ENCODE data around the gene PRPF19.
"Not testable (repeated sequence)": the region's sequence is repeated elsewhere in the genome, so short reads cannot be mapped to it uniquely, and the experiment has no call there.

The PRPF19 gene

DNA sequence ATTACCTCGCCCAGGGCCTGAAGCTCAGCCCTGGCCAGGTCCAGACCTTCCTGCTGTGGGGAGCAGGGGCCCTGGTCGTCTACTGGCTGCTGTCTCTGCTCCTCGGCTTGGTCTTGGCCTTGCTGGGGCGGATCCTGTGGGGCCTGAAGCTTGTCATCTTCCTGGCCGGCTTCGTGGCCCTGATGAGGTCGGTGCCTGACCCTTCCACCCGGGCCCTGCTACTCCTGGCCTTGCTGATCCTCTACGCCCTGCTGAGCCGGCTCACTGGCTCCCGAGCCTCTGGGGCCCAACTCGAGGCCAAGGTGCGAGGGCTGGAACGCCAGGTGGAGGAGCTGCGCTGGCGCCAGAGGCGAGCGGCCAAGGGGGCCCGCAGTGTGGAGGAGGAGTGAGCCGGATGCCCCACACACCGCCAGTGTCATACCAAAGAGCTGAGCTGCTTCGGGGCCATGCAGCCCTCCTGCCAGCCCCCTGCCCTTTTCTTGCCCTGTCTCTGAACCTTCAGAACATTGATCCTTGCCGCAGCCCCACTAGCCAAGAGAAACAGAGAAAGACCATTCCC is 15.5 kb upstream of the PRPF19 start:
- DNase-seq: no peak

DNA sequence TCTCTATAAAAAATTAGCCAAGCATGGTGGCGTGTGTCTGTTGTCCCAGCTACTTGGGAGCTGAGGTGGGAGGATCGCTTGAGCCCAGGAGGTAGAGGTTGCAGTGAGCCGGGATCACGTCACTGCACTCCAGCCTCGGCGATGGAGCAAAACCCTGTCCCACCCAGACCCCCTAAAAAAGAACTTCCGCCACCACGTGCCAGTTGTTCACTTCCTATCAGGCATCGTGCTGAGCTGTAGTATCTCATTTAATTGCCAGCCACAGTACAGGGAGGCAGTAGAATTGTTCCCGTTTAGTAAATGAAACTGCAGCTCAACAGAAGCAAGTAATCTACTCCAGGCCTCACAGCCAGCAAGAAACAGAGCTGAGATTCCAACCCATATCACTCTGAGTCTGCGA is 14.9 kb upstream of the PRPF19 start:
- no peak for DNase-seq

DNA sequence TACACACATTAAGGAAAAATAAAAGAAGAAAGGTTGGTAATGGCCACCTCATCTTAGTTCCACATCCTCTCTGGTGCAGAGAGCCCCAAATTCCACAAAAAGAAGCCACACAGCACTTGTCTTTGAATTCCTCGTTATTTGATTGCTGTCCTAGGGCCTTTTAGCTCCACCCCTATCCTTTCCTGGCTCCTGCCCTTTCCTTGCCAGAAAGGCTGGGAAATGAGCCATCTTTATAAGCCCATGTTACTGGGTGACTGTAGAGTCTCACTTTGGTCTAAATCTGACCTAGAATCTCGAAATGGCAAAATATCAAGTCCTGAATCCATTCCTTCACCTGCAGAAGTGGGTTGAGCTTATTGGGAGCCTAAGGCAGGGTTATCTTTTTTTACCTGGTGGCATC is 13.6 kb upstream of the PRPF19 start:
- no peak for DNase-seq

DNA sequence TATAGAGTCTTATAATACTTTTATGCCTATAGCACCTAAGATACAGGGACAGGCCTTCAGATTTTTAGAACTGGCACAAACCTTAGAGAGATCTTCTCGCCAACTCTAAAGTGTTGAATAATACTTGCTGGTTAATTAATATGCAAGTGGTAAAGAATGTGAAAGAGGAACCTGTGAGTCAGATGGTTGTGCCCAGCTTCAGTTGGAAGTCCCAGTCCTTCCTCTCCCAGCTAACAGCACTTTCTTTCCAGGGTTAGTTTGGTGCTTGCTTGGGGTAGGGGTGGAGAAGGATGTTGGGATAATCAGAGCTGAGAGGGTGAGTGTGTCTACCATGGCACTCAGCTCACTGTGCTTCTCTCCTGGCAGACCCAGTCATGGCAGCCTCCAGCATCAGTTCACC is 12.9 kb upstream of the PRPF19 start:
- no peak for DNase-seq

DNA sequence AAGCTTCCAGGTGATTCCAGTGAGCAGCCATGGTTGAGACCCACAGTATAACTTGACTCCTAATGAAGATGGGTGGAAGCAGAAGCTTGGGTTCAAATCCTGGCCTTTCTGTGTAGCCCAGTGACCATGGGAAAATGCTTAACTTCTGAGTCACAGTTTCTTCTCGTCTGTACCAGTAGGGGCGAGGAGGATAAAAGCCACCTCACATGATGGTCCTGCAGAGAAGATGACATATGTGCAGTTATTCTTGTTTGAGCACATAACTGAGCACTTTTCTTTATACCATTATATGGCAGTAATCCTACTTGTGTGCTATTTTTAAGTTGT is 12.5 kb upstream of the PRPF19 start:
- DNase-seq: no peak

DNA sequence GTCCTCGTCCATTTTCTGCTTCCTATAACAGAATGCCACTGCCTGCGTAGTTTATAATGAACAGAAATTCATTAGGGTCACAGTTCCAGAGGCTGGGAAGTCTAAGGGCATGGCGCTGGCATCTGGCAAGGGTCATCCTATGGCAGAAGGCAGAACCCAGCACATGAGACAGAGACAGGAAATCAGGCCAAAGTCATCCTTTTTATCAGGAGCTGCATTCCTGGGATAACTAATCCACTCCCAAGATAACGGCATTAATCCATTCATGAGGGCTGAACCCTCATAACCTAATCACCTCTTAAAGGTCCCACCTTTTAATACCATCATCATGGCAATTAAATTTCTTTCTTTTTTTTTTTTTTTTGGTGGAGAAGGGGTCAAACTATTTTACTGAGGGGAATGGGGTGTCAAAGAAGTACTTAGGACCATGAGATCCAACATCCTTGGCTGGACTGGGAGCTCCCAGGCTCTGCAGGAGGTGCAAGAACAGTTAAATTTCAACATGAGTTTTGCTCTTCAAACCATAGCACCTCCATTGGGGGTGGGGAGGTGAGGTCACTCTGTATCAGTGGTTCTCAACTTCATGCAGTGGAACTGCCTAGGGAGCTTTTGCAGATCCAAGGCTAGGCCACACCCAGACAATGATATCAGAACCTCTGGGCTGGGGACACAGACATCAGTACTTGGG is 12.0 kb upstream of the PRPF19 start:
- no peak for DNase-seq

DNA sequence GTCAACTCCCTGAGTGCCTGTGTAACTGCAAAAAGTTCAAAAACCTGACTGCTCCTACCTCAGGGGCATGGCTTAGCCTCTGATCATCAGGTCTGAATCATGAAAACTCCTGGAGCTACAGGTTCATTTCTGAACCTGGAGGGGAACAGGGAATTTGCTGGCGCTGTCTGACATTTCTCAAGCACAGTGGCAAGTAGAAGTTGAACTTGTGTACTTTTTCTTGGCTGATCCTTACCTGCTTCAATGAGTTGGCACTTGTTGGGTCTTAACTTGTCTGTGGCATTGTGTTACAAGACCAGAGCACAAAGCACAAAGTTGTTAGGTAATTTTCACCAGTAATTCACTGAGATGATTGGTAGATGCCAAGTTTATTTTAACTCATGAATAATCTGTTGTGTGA is 10.9 kb upstream of the PRPF19 start:
- DNase-seq: no peak

DNA sequence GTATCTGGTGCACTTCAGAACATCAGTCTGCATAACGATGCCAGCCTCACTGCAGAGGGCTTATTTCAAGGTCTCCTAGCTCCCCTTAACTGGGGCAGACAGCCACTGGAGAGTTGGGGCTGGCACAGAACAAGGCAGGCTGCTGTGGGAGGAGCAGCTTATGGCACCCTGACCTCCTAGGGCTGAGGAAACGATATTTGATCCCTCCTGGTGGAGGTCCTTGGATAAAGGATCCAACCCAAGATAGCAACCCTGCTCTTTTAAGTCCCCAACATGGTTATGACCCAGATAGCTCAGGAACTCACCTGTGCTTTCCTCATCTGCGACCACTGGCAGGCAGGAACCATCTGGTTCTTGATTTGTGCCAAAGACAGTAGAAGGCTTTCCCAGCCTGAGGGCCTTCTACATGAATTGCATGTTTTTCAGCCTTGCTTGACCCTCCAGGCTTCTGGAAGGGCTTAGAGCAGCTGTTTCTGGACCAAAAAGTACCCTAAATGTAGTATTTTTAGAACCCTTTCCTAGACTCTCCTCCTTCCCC is 10.4 kb upstream of the PRPF19 start:
- DNase-seq: no peak

DNA sequence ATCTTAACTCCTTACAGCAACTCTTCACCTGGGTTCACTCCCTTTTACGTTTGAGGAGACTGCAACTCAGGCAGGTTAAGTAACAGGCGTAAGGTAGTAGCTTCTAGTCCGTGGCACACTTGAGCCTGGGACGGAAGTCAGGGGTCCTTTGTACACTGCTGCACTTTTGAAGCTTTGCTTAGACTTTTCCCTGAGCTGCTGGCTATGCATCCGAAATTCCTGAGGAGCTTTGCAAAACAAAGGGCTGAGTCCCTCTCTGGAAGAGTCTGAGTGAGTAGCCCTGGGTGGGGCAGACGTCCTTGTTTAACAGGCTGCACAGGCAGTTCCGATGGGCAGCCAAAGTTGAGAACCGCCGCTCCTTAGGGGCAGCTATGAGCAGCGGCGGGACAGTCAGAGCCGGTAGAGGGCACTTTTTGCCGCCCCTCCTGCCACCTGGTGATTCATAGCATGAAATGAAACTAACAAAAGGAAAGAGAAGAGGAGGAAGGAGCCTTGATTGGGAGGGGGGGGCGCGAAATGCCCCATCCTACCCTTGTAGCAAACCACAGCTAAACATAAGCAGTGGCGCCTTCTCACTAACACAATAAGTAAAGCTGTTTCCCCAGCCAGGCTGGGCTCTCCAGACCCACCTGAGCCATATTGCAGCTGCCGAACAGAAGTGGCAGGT is 9.0 kb upstream of the PRPF19 start:
- DNase-seq: peak; percentile 83

DNA sequence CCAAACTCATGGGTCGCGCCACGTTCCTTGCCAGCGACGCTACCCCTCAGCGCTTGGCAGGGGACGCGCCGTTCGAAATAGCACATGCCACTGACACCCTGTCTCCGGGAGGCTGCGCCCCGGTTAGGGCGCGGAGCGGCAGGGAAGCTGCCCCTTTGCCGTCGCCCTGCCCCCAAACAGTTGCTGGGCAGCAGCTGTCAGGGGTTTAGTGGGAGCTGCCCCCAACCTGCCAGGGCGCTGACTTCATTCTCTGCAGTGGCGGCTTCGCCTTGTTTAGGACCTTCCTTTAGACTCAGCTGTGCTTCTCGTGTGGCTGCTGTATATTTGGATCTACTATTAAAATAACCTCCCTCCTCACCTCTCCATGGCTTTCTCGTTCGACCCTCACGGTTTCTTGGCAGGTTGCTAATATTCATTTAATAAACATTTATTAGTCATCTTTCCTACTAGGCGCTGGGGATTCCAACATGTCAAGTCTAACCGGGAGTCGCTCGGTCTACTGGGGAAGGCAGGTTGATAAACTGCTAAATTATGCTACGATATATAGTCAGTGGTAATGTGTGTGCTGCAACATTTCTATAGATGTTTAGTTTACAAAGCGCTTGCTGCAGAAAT is 8.4 kb upstream of the PRPF19 start:
- DNase-seq: no peak

DNA sequence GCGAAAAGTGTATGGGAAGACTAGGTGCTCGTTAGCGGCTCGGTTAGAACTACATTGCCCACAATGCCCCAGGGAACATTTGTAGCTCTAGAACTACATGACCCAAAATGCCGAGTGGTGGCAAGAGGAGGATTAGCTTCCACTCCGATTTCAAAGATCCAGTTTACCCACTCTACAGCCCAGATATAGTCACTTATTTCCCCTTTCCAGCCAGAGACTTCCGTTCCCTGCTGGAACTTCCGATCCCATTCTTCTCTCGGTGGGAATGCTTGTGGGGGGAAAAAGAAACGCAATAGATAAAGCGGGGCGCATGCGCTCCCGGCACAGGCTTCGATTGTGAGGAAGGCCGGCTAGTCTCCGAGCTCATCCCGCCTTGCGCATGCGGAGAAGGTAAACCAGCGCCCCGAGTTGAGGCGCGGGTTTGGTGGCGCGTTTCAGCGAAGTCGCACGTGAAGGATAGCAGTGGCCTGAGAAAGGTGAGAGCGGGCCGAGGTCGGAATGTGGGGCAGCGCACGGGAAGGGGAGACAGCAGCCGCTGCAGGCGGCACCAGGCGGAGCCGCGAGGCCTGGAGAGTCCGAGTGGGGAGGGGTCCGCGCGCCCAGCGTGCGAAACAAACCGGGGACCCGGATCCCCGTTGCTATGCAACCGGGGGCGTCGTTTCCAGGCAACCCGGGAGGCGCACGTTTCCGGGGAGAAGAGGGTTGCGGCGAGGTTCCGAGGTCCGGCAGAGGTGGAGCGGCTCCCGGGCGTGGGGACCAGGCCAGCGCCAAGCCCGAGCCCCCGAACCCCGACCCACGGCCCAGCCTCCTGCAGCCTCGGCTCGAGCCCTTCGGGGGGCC is 7.6 kb upstream of the PRPF19 start, which contains the start of gene TMEM109:
TSS of gene TMEM109 (plus strand) at position 366 of the 840 bp plus-strand sequence. CDS start 5,536 bp downstream, outside the sequence.
- peak; percentile 88 for DNase-seq

DNA sequence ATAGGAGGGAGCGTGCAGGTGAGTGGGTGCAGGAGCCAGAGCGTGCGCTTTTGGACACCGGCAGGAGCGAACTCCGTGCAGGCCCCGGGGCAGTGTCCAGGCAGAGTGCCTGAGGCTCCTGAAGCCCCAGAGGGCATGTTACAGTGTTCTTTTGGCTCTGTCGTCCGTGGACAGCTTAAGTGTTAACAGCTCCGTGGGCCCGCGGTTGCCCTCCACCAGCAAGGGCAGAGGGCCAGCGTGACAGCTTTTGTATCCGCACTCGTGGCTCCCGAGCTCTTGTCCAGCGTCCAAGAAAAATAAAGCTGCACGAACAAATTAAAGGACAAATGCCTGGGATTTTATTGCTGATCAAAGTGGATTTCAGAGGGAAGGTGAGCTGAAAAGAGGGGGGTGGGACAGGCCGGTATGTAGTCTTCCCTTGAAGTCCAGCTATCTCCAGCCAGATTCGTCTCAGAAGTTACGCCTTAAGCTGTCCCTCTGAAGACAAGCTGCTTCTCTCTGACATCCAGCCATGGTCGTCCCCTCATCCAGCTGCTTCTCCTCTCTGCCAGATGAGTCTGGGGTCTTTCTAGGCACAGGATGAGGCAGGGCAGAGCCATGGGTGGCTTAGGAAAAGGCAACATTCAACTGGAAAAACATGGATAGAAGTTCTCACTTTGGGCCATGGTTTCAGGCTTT is 6.6 kb upstream of the PRPF19 start:
- DNase-seq: no peak

DNA sequence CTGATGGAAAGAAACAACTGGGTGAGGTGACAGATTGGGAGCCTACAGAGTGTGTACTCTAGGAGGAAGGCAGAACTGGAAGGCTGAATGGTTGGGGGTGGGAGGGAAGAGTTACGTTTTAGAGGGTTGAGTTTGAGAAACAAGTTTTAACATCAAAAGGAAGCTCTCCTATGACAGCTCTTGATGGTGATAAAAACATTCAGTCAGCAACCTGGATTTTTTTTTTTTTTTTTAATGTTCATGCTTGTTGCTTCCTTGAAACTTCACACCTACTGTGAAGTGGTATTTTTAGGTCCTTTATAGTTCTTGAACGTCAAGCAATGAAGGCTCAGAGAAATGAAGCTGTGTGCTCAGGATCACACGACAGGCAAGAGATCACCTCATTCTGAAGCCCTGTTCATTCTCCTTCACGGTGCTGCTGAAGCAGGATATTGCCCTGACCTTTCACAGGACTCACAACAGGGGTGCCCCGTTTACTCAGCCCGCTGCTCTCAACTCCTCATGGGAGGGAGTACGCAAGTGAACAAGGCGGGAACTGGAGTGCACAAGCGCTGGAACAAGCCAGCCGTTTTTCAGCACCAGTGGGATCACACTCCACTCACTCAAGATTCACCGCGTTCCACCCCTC is 6.0 kb upstream of the PRPF19 start:
- DNase-seq: peak; percentile 49

DNA sequence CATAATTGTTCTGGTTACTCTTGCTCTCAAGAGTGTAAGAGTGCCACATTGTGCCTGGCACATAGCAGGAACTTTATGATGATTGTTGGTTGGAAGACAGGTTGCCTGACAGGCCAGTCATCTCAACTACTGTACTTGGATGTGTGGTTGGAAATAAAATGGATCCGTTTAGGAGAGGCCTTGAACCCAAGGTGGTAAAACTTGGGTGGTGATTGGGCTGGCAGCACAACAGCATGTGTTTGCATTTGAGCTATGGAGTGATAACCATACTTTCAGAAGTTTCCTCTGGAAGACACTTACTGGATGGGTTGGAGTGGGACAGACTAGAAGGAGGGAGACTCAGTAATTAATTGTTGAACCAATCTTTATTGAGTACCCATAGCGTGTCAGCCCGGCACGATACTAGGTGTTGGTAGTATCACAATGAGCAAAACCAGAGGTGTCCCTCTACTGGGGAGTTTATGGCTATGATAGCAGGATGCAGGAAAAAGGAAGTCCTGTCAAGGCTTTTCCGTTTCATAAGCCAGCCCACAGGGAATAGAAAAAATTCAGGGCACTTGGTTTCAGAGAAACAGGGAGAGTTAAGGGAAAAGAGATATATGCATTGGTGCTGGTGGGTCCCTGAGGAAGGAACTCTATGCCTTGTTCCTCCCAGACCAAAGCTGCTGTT is 4.5 kb upstream of the PRPF19 start:
- no peak for DNase-seq

DNA sequence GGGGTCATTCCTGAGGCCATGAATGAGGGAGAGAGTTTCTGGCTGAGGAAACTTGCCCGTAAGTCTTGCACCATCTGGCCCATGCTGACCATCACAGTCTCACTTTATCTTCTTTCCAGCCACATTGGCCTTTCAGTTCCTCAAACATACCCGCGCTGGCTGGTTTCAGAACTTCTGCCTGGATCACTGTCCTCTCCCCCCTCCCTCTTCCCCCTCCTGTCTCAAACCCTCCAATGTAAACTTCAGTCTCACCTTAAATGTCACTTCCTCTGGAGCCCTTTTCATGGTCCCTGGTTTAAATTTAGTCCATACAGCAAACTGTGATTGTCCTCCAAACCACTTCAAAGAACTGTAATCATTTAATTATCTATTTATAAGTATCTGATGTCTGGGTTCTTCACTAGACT is 3.9 kb upstream of the PRPF19 start:
- no peak for DNase-seq

DNA sequence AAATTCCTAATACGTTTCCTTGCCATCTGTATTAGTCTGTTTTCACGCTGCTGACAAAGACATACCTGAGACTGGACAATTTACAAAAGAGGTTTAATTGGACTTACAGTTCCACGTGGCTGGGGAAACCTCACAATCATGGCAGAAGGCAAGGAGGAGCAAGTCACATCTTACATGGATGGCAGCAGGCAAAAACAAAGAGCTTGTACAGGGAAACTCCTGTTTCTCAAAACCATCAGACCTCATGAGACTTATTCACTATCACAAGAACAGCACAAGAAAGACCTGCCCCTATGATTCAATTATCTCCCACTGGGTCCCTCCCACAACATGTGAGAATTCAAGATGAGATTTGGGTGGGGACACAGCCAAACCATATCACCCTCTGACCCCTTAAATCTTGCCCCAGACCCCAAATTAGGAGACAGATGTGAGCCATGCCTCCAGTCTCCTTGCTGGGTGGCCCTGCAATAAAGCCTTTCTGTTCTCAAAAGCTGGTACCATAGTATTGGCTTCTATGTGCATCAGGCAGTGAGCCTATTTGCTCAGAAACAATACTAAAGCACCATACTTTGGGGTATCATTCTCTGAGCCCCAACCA is 3.4 kb upstream of the PRPF19 start:
- not testable (repeated sequence) for DNase-seq

DNA sequence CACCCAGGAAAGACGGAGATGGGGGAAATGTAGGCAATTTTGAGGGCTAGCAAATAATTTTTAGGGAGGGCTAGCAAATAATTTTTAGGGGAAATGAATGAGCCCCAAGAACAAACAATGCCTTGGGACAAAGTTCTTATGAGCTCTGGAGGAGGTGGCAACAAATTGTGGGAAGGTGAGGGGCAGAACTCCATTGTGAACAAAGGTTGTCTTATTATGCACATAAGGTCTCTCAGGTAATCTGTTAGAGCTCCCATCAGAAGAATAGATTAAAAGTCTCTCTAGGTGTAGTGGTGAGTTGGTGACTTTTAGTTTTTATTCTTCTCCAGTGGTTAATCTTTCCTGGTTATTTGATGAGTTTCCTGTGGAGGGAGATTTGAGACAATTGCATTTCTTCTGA is 2.4 kb upstream of the PRPF19 start:
- no peak for DNase-seq

DNA sequence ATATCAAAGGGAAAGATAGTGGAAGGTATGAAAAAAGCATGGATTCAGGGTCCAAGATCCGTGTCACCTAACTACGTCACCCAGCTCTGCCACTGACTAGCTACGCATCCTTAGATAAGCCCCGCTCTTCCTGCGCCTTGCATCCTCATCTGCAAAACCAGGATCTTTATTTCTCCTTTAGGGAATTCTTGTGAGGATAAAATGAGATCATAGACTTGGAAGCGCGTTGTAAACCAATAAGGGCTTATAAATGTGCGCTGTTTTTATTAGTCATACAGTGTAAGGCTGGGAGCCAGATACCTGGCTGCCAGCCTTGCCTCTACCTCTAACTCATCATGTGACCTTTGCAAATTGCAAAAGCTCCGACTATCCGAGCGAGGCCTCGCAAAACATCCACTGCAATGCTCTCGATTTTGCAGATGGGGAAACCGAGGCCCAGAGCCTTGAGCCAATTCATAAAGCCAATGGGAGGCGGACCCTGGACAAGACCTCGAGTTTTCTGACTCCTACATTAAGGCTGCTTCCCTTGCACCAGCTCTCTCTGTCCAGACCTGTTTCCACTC is 753 bp downstream of the PRPF19 start:
- DNase-seq: peak; percentile 37

DNA sequence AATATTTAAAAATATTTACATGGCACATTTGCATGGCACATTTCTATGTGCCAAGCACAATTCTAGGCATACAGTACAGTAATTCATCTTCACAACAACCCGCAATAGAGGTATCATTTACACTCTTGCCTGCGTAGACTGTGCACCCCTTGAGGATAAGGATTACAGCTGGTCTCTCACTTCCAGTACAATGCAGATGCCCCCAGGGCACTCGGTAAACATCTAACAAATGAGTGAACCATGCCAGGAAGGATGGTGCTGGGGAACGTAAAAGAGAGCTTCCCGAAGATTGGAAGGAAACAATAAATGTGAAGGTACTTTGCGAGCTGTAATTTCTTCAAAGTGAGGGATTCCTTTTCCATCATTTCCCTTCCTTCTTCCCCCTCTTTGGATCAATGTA is 1.3 kb downstream of the PRPF19 start:
- DNase-seq: no peak

DNA sequence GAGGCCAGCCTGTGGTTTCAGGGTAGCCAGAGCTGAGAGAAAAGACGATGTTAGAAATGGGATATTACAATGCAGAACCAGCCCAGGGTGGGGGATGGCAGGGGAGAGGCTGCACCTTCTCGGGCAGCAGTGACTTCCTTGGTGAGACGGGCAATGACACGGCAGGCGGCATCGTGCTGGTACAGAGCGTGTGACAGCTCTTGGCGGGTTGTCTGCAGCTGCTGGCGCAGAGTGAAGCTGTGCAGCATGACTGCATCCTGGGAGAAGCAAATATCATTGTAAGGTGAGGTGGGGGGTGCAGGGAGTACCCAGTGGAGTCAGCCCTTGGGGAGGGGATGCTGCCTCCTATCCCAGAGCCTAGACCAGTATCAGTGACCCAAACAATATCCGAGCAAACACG is 3.8 kb downstream of the PRPF19 start:
- no peak for DNase-seq
